K562 (cell line): Measurements from ENCODE around the gene DSC2. TPM values are rescaled to one million over a fixed set of nuclear protein-coding genes. Genes with fewer than 3 reads are reported as not detected.

ENCODE experiments used
- ATAC-seq: fragments of 200-7000 bp; cut with Tn5 transposase; 3 replicates; pipeline ENCODE4 v1.9.1; 2020; ENCODE audit warnings: moderate library complexity
- BruUV-seq: library from RNA; stranded (reverse); fragments of 400-500 nt; replicated peaks from 2 replicates; lab custom pipeline; 2021; lab: Mats Ljungman, UMichigan
- CTCF ChIA-PET: fragments of 300-600 bp; formaldehyde crosslinking; extraction: SDS; loops from one replicate; lab custom pipeline; 2021; ENCODE audit warnings: low intra/inter-chr PET ratio; lab: Yijun Ruan, JAX
- POLR2A ChIA-PET: fragments of 300-600, 350-650 bp; sonication (Branson Sonifier 250); formaldehyde crosslinking; extraction: SDS; loops from one replicate; lab custom pipeline; 2021; ENCODE audit warnings: antibody characterized with exemption, inconsistent platforms; lab: Yijun Ruan, JAX
- DNase-seq, 4 experiments: peaks; one replicate each; pipeline versions ENCODE4 v3.0.0 to v3.0.0-alpha.2; 2011 to 2018; ENCODE audit warnings: low spot score in 3 of 4, mixed read lengths in 3 of 4; ENCODE audit errors: extremely low read depth in 1 of 4
- FAIRE-seq: peaks from 2 replicates; lab custom pipeline; 2011; peaks lifted over from hg19 to GRCh38; lab: Jason Lieb, UNC
- H2AFZ ChIP-seq: 2 replicates; pipeline ENCODE4 v1.6.0; 2011; ENCODE audit warnings: low read depth, low read length, control low read depth, inconsistent platforms
- H3K27ac ChIP-seq: fragments of 200-600 bp; 3 replicates; pipeline ENCODE4 v1.8.0; 2011; ENCODE audit warnings: low read depth, mild to moderate bottlenecking, control low read depth, inconsistent platforms, low read length, moderate library complexity, mixed read lengths; ENCODE audit errors: extremely low read depth
- H3K27me3 ChIP-seq, 2 experiments: fragments of 300-600 bp in 1 of 2; 2 replicates in 1 of 2; 3 replicates in 1 of 2; pipeline versions ENCODE4 v1.6.0 to v1.8.0; 2011; ENCODE audit warnings: inconsistent platforms in 2 of 2, low read length in 2 of 2, mild to moderate bottlenecking in 1 of 2, mixed read lengths in 1 of 2, moderate library complexity in 1 of 2; ENCODE audit not compliant: control insufficient read depth in 2 of 2, insufficient read depth in 2 of 2
- H3K36me3 ChIP-seq: fragments of 300-600 bp; 3 replicates; pipeline ENCODE4 v1.8.0; 2011; ENCODE audit warnings: mild to moderate bottlenecking, low read length, inconsistent platforms; ENCODE audit not compliant: control insufficient read depth, insufficient read depth
- H3K4me1 ChIP-seq, 2 experiments: fragments of 200-600 bp in 1 of 2; replicated peaks in 1 of 2; 2 replicates in 1 of 2; 3 replicates in 1 of 2; pipeline versions ENCODE4 v1.5.1 to v1.8.0; 2011; ENCODE audit warnings: inconsistent platforms in 2 of 2, low read length in 2 of 2, mild to moderate bottlenecking in 1 of 2, mixed read lengths in 1 of 2, moderate library complexity in 1 of 2; ENCODE audit not compliant: control insufficient read depth in 2 of 2, insufficient read depth in 2 of 2
- H3K4me2 ChIP-seq: 2 replicates; pipeline ENCODE4 v1.6.1; 2011; ENCODE audit warnings: low read length, control low read depth, inconsistent platforms, mixed read lengths; ENCODE audit not compliant: insufficient read depth
- H3K4me3 ChIP-seq: fragments of 200-600 bp; sonication (generic), shearing (Covaris generic); 2 replicates; pipeline ENCODE4 v1.5.1; 2016; ENCODE audit warnings: control low read depth, inconsistent platforms
- H3K79me2 ChIP-seq: fragments of 200-600 bp; 3 replicates; pipeline ENCODE4 v1.8.0; 2011; ENCODE audit warnings: low read length, inconsistent platforms; ENCODE audit not compliant: control insufficient read depth, insufficient read depth
- H3K9ac ChIP-seq, 2 experiments: 2 replicates each; pipeline versions ENCODE4 v1.6.0 to v1.6.1; 2011; ENCODE audit warnings: low read depth in 2 of 2, low read length in 2 of 2, control low read depth in 1 of 2, inconsistent platforms in 1 of 2, mild to moderate bottlenecking in 1 of 2, mixed read lengths in 1 of 2; ENCODE audit not compliant: insufficient read depth in 1 of 2
- H3K9me1 ChIP-seq: one replicate; pipeline ENCODE4 v1.6.0; 2011; ENCODE audit warnings: inconsistent platforms, mild to moderate bottlenecking, low read length, moderate library complexity; ENCODE audit not compliant: control insufficient read depth, insufficient read depth
- H3K9me3 ChIP-seq: replicated peaks from 2 replicates; pipeline ENCODE4 v1.5.1; 2011; ENCODE audit warnings: low read depth, low read length, inconsistent platforms; ENCODE audit not compliant: control insufficient read depth, insufficient read depth
- H4K20me1 ChIP-seq: replicated peaks from 2 replicates; pipeline ENCODE4 v1.6.1; 2011; ENCODE audit warnings: low read length, inconsistent platforms, mixed read lengths; ENCODE audit not compliant: control insufficient read depth, insufficient read depth
- ARID1B ChIP-seq: fragments of 450-650 bp; IDR thresholded peaks from 2 replicates; pipeline ENCODE4 v1.6.1; 2016; ENCODE audit warnings: antibody characterized with exemption, mild to moderate bottlenecking, inconsistent platforms
- CREB3L1 ChIP-seq: fragments of 450-650 bp; IDR thresholded peaks from 2 replicates; pipeline ENCODE4 v1.6.1; 2014; ENCODE audit warnings: low read depth, mild to moderate bottlenecking, moderate library complexity, borderline replicate concordance
- CTBP1 ChIP-seq: fragments of 450-650 bp; IDR thresholded peaks from 2 replicates; pipeline ENCODE4 v1.6.1; 2016; ENCODE audit warnings: borderline replicate concordance
- DIDO1 ChIP-seq: fragments of 450-650 bp; IDR thresholded peaks from 2 replicates; pipeline ENCODE4 v1.6.1; 2016; ENCODE audit warnings: low read depth, missing biosample characterization, missing genetic modification characterization
- FOSL1 ChIP-seq: fragments of 200-800 bp; sonication (Bioruptor generic); conservative IDR thresholded peaks from 2 replicates; pipeline ENCODE4 v1.6.1; 2016; ENCODE audit warnings: missing genetic modification characterization, missing compliant biosample characterization
- HES1 ChIP-seq: fragments of 450-650 bp; IDR thresholded peaks from 2 replicates; pipeline ENCODE4 v1.6.1; 2016; ENCODE audit warnings: low read depth, mild to moderate bottlenecking, moderate library complexity
- ID3 ChIP-seq, 2 experiments: fragments of 250-450 bp in 1 of 2; fragments of 450-650 bp in 1 of 2; sonication (Bioruptor Pico) in 1 of 2; IDR thresholded peaks; 2 replicates each; pipeline versions ENCODE4 v1.6.1 to v1.8.0; 2016 to 2021; ENCODE audit warnings: mild to moderate bottlenecking in 2 of 2, moderate library complexity in 2 of 2, missing compliant biosample characterization in 1 of 2, missing genetic modification characterization in 1 of 2
- LCOR ChIP-seq: sonication (generic); formaldehyde crosslinking; IDR thresholded peaks from 2 replicates; pipeline ENCODE4 v1.8.0; 2022; ENCODE audit warnings: mild to moderate bottlenecking, missing genetic modification reagents
- MAFG ChIP-seq: fragments of 450-650 bp; conservative IDR thresholded peaks from 2 replicates; pipeline ENCODE4 v1.6.1; 2016; ENCODE audit warnings: missing genetic modification characterization, missing compliant biosample characterization
- RCOR1 ChIP-seq, 2 experiments: IDR thresholded peaks; 2 replicates each; pipeline ENCODE4 v1.6.1; 2012; ENCODE audit warnings: low read depth in 2 of 2, low read length in 2 of 2, borderline replicate concordance in 1 of 2, improper control_type of control experiment in 1 of 2
- STAT5A ChIP-seq: IDR thresholded peaks from 2 replicates; pipeline ENCODE4 v1.6.1; 2012; ENCODE audit warnings: low read length, inconsistent platforms, borderline replicate concordance
- U2AF2 ChIP-seq: fragments of 200-400 bp; formaldehyde crosslinking; optimal IDR thresholded peaks from 2 replicates; pipeline ENCODE3; 2017; ENCODE audit warnings: low read depth, mild to moderate bottlenecking, low read length
- USF1 ChIP-seq: sonication (generic); formaldehyde crosslinking; IDR thresholded peaks from 2 replicates; pipeline ENCODE4 v1.9.0; 2022; ENCODE audit warnings: mild to moderate bottlenecking, missing genetic modification reagents
- ZBTB9 ChIP-seq: fragments of 450-650 bp; formaldehyde crosslinking; IDR thresholded peaks from 2 replicates; pipeline ENCODE4 v1.4.0; 2020; ENCODE audit warnings: mild to moderate bottlenecking, moderate library complexity
- ZEB2 ChIP-seq: fragments of 450-650 bp; IDR thresholded peaks from 2 replicates; pipeline ENCODE4 v1.6.1; 2016
- ZNF140 ChIP-seq: fragments of 250-450 bp; sonication (Bioruptor Pico); IDR thresholded peaks from 2 replicates; pipeline ENCODE4 v1.8.0; 2021; ENCODE audit warnings: moderate library complexity, mild to moderate bottlenecking, inconsistent platforms
- ZNF561 ChIP-seq: fragments of 450-650 bp; formaldehyde crosslinking; conservative IDR thresholded peaks from 2 replicates; pipeline ENCODE4 v1.4.0; 2020; ENCODE audit warnings: mild to moderate bottlenecking, moderate library complexity
- whole genome bisulfite sequencing: fragments of 100-300 bp; shearing (Covaris generic); methylation state at CpG from one replicate; pipeline ENCODE4 v1.1.6; 2016; ENCODE audit warnings: low coverage, mixed read lengths; ENCODE audit not compliant: insufficient coverage; ENCODE audit errors: missing lambda C conversion rate; 5-methylcytosine and 5-hydroxymethylcytosine counted together
- in situ Hi-C: fragments of 300-500 bp; cut with MboI; formaldehyde crosslinking; loops from 4 replicates; pipeline ENCODE4 v1.15.0; 2018; ENCODE audit warnings: inconsistent platforms, mixed read lengths
- intact Hi-C: fragments of 100-400 bp; cut with micrococcal nuclease; formaldehyde crosslinking; loops from 2 replicates; pipeline ENCODE4 v1.14.2; 2022
- polyA plus RNA-seq, 8 experiments: library from polyadenylated mRNA; depleted of rRNA in 4 of 8; stranded (reverse) in 5 of 8; unstranded in 3 of 8; fragments of >200 nt; fragmentation: Nextera tagmentation in 2 of 8; fragmentation: Illumina TruSeq in 1 of 8; extraction: Ambion mirVana in 2 of 8; extraction: Trizol in 1 of 8; gene quantifications; 2 replicates each; pipeline versions ENCODE4 v1.2.1 to v1.2.3, GENCODE V29; 2011 to 2014; ENCODE audit warnings: inconsistent platforms in 1 of 8, missing spikeins in 1 of 8
- total RNA-seq, 7 experiments: library from RNA; depleted of rRNA in 6 of 7; stranded (reverse); fragments of >200 nt in 6 of 7; fragmentation: Illumina TruSeq in 2 of 7; extraction: Trizol in 2 of 7; gene quantifications; 2 replicates each; pipeline versions ENCODE4 v1.2.1 to v1.2.3, GENCODE V29; 2011 to 2021; ENCODE audit warnings: low replicate concordance in 1 of 7

DSC2 gene
- total and polyA plus RNA-seq, 9 of the 15 experiments (the other 6 are each of a cell fraction or from before 2014, with no cell fraction given) = 3.8 to 15.3 (median 6.4) TPM

- no peak for TF ChIP-seq DIDO1 (tag)
Observed at GRCh38 chr18:31050635-31051034, 51.6 kb downstream of the DSC2 start (continued).

- intact Hi-C loops (no loop called here), in situ Hi-C loops (no loop called here)
- FAIRE-seq = peak; percentile 42
- no peak for TF ChIP-seq ID3 (CRISPR knock-in tag; IDR thresholded peaks at IDR 0.05)
- no peak for TF ChIP-seq ID3 (tag; IDR thresholded peaks at IDR 0.05)
- no peak for TF ChIP-seq ZNF561 (CRISPR knock-in tag)
- no peak for TF ChIP-seq CREB3L1
- TF ChIP-seq ZEB2 = no peak
- TF ChIP-seq STAT5A = no peak
- TF ChIP-seq ZNF140 (CRISPR knock-in tag) = no peak
- no peak for TF ChIP-seq LCOR (CRISPR knock-in tag)
- TF ChIP-seq USF1 (CRISPR knock-in tag) = no peak
- TF ChIP-seq RCOR1 (IDR thresholded peaks at IDR 0.05; ENCODE audit: borderline replicate concordance in 1 of 2, low read depth in 2 of 2, low read length in 2 of 2) = peak in 1 of 2 experiments; percentile 55; a peak in 1 of 4 replicates
- TF ChIP-seq ZBTB9 (CRISPR knock-in tag) = peak; percentile 87
- TF ChIP-seq CTBP1 = peak; percentile 71; the same call in 1 of the 2 replicates
- TF ChIP-seq HES1 = no peak
- no peak for TF ChIP-seq U2AF2
- peak; percentile 34; the same call in 1 of the 2 replicates for TF ChIP-seq ARID1B
- TF ChIP-seq MAFG = peak; percentile 75
- TF ChIP-seq FOSL1 (tag) = peak; percentile 85
Observed at GRCh38 chr18:31049189-31049588, 53.0 kb downstream of the DSC2 start.

More at GRCh38 chr18:31049189-31049588, 53.0 kb downstream of the DSC2 start:
- Histone ChIP-seq H4K20me1 (no peaks in the 10 kb centered on the region), H3K9ac (no peak overlapping the region), H3K27ac (no peak overlapping the region), H3K79me2 (no peaks in the 10 kb centered on the region), H3K4me2 (no peak overlapping the region), H3K27me3 (no peaks in the 10 kb centered on the region), H3K4me3 (no peak overlapping the region), H3K4me1 (0 out of 5 replicates have a peak, but pooled peaks cover 0 to 2% of the 10 kb centered on the region in 2 experiments), H3K36me3 (no peaks in the 10 kb centered on the region), H3K9me1 (no peaks in the 10 kb centered on the region), H3K9me3 (no peaks in the 10 kb centered on the region), H2AFZ (no peak overlapping the region)
- WGBS = 3% methylated on average over 4 of the region's 4 CpGs
- peak in 2 of 4 experiments; percentile 13 to 85 for DNase-seq
- BruUV-seq = no TSS peak
- CTCF ChIA-PET = no interaction called here
- peak; percentile 74 for ATAC-seq
- POLR2A ChIA-PET = interaction anchor here (0.8 kb wide), 1 partner anchor 20 kb away, joined by 3 read pairs; no protein-coding TSS in a partner anchor
